Esophagus muscularis mucosa (tissue), 4 donors: ENCODE measurements around the gene ZBTB7C. TPM values are rescaled to one million over a fixed set of nuclear protein-coding genes. Genes with fewer than 3 reads are reported as not detected.

Experiments used
- DNase-seq: peaks from one replicate; pipeline ENCODE4 v3.0.0-alpha.2; 2017; ENCODE audit errors: extremely low spot score
- H3K27ac ChIP-seq, 4 donors: fragments of 200-600 bp; sonication (generic); replicated peaks in 1 of 4; 1 replicate in 3 of 4; 2 replicates in 1 of 4; pipeline ENCODE4 v1.5.1; 2016 to 2019; ENCODE audit warnings: mild to moderate bottlenecking in 1 of 4
- H3K27me3 ChIP-seq, 4 donors: fragments of 200-600 bp; sonication (generic); one replicate each; pipeline versions ENCODE4 v1.5.1 to v1.6.0; 2016 to 2019
- H3K36me3 ChIP-seq, 4 donors: fragments of 200-600 bp; sonication (generic); one replicate each; pipeline ENCODE4 v1.5.1; 2016 to 2019
- H3K4me1 ChIP-seq, 4 donors: fragments of 200-600 bp; sonication (generic); one replicate each; pipeline ENCODE4 v1.5.1; 2016 to 2019
- H3K4me3 ChIP-seq, 4 donors: fragments of 200-600 bp; sonication (generic); 1 replicate in 2 of 4; 2 replicates in 2 of 4; pipeline ENCODE4 v1.5.1; 2016 to 2019; ENCODE audit warnings: mild to moderate bottlenecking in 4 of 4, moderate library complexity in 1 of 4
- H3K9me3 ChIP-seq, 4 donors: fragments of 200-600 bp; sonication (generic); 1 replicate in 3 of 4; 2 replicates in 1 of 4; pipeline ENCODE4 v1.5.1; 2016 to 2019
- CTCF ChIP-seq, 3 experiments: fragments of 200-600 bp in 2 of 3; fragments of 450-650 bp in 1 of 3; sonication (generic) in 2 of 3; IDR thresholded peaks; one replicate each; pipeline ENCODE4 v1.5.1; 2017 to 2019; ENCODE audit warnings: antibody characterized with exemption in 3 of 3, mild to moderate bottlenecking in 2 of 3, moderate library complexity in 1 of 3
- EP300 ChIP-seq: sonication (generic); formaldehyde crosslinking; IDR thresholded peaks from one replicate; pipeline ENCODE4 v1.6.1; 2017; ENCODE audit warnings: antibody characterized with exemption
- POLR2A ChIP-seq: fragments of 450-650 bp; IDR thresholded peaks from one replicate; pipeline ENCODE4 v1.6.1; 2017; ENCODE audit warnings: antibody characterized with exemption, moderate library complexity, mild to moderate bottlenecking, low read depth
- POLR2AphosphoS5 ChIP-seq, 2 donors: sonication (generic); formaldehyde crosslinking; IDR thresholded peaks; one replicate each; pipeline ENCODE4 v1.6.1; 2017; ENCODE audit warnings: antibody characterized with exemption in 2 of 2
- WGBS: methylation state at CpG from one replicate; pipeline ENCODE4 v1.1.5; 2018; 5-methylcytosine and 5-hydroxymethylcytosine counted together
- intact Hi-C: fragments of 100-400 bp; cut with DNase I; formaldehyde crosslinking; loops from one replicate; pipeline ENCODE4 v1.15.1; 2023
- total RNA-seq, 4 donors: library from RNA; depleted of rRNA; stranded (reverse); fragments of >200 nt; gene quantifications; one replicate each; pipeline versions ENCODE4 v1.1.0 to v1.2.1, GENCODE V29; 2016

The ZBTB7C gene
- total RNA-seq, 4 donors from 2014 or later: 6.3 to 13.2 (median 9.1) TPM

GRCh38 chr18:48043166-48043565 is 366.0 kb downstream of the ZBTB7C start:
- TF ChIP-seq POLR2A (no peak), POLR2AphosphoS5 (IDR thresholded peaks at IDR 0.05) (no peak)
- peaks cover 0 to 3% (median 0%) of the 10 kb centered on the region in 4 donors for H3K36me3 ChIP-seq
- intact Hi-C loops: no loop called here
- WGBS: 81% methylated on average over 3 of the region's 3 CpGs
- H3K4me3 ChIP-seq: no peak overlapping the region
- H3K27me3 ChIP-seq: no peaks in the 10 kb centered on the region
- peaks cover 0 to 9% (median 5%) of the 10 kb centered on the region in 4 donors for H3K9me3 ChIP-seq
- DNase-seq: no peak
- no peaks in the 10 kb centered on the region for H3K4me1 ChIP-seq
- H3K27ac ChIP-seq: no peak overlapping the region

GRCh38 chr18:48042431-48042830 is 366.8 kb downstream of the ZBTB7C start:
- intact Hi-C loops: no loop called here
- no peak for TF ChIP-seq CTCF (IDR thresholded peaks at IDR 0.05)
- Histone ChIP-seq H3K9me3 (peaks cover 0 to 9% (median 5%) of the 10 kb centered on the region in 4 donors), H3K4me3 (no peak overlapping the region), H3K27ac (no peak overlapping the region), H3K27me3 (no peaks in the 10 kb centered on the region), H3K4me1 (peaks cover 0 to 4% (median 0%) of the 10 kb centered on the region in 4 donors), H3K36me3 (peaks cover 0 to 3% (median 0%) of the 10 kb centered on the region in 4 donors)
- DNase-seq: no peak
- 95% methylated on average over 4 of the region's 4 CpGs for WGBS

GRCh38 chr18:48040457-48041110 is 368.6 kb downstream of the ZBTB7C start:
- WGBS: 95% methylated on average over 19 of the region's 23 CpGs
- peaks cover 0 to 6% (median 1%) of the 10 kb centered on the region in 4 donors for H3K9me3 ChIP-seq
- intact Hi-C loops: no loop called here
- H3K27ac ChIP-seq: no peak overlapping the region
- no peak for DNase-seq
- H3K27me3 ChIP-seq: no peaks in the 10 kb centered on the region
- no peak overlapping the region for H3K4me3 ChIP-seq
- H3K36me3 ChIP-seq: peaks cover 0 to 3% (median 0%) of the 10 kb centered on the region in 4 donors
- no peak for TF ChIP-seq POLR2AphosphoS5 (IDR thresholded peaks at IDR 0.05)
- no peak for TF ChIP-seq CTCF (IDR thresholded peaks at IDR 0.05)
- no peak for TF ChIP-seq EP300
- no peak for TF ChIP-seq POLR2A
- peaks cover 0 to 12% (median 2%) of the 10 kb centered on the region in 4 donors for H3K4me1 ChIP-seq

- intact Hi-C loops: no loop called here
- Histone ChIP-seq H3K4me1 (peaks cover 0 to 12% (median 2%) of the 10 kb centered on the region in 4 donors), H3K36me3 (peaks cover 0 to 3% (median 0%) of the 10 kb centered on the region in 4 donors), H3K27me3 (no peaks in the 10 kb centered on the region), H3K27ac (no peak overlapping the region), H3K9me3 (peaks cover 0 to 4% (median 0%) of the 10 kb centered on the region in 4 donors), H3K4me3 (no peak overlapping the region)
- no peak for DNase-seq
- WGBS: 87% methylated on average over 8 of the region's 17 CpGs
- TF ChIP-seq POLR2AphosphoS5 (IDR thresholded peaks at IDR 0.05) (no peak), EP300 (no peak), POLR2A (no peak), CTCF (IDR thresholded peaks at IDR 0.05) (no peak)
Observed at GRCh38 chr18:48039769-48040215, 369.4 kb downstream of the ZBTB7C start.

GRCh38 chr18:48038636-48039035 is 370.5 kb downstream of the ZBTB7C start:
- DNase-seq: no peak
- intact Hi-C loops: no loop called here
- H3K4me1 ChIP-seq: peaks cover 0 to 20% (median 12%) of the 10 kb centered on the region in 4 donors

More at GRCh38 chr18:48038636-48039035, 370.5 kb downstream of the ZBTB7C start:
- H3K9me3 ChIP-seq: peaks cover 0 to 4% (median 0%) of the 10 kb centered on the region in 4 donors
- peaks cover 0 to 3% (median 0%) of the 10 kb centered on the region in 4 donors for H3K36me3 ChIP-seq
- H3K4me3 ChIP-seq: no peak overlapping the region
- WGBS: 94% methylated on average over 6 of the region's 6 CpGs
- TF ChIP-seq CTCF (IDR thresholded peaks at IDR 0.05) (no peak), POLR2AphosphoS5 (IDR thresholded peaks at IDR 0.05) (no peak), EP300 (no peak), POLR2A (no peak)
- H3K27ac ChIP-seq: no peak overlapping the region
- H3K27me3 ChIP-seq: no peaks in the 10 kb centered on the region
